Glomerular endothelial cell (primary cell): Measurements from ENCODE around the gene TCEA2. TPM values are rescaled to one million over a fixed set of nuclear protein-coding genes. Genes with fewer than 3 reads are reported as not detected.

ENCODE experiments used
- DNase-seq: peaks from one replicate; pipeline ENCODE4 v3.0.0-alpha.2; 2011; ENCODE audit warnings: low read depth, low spot score; ENCODE audit errors: extremely low read depth
- total RNA-seq: library from RNA; depleted of rRNA; stranded (reverse); fragments of >200 nt; gene quantifications from 2 replicates; pipeline ENCODE4 v1.2.3, GENCODE V29; 2015

The TCEA2 gene
- total RNA-seq, 1 donor from 2014 or later, result 61.0 TPM

DNA sequence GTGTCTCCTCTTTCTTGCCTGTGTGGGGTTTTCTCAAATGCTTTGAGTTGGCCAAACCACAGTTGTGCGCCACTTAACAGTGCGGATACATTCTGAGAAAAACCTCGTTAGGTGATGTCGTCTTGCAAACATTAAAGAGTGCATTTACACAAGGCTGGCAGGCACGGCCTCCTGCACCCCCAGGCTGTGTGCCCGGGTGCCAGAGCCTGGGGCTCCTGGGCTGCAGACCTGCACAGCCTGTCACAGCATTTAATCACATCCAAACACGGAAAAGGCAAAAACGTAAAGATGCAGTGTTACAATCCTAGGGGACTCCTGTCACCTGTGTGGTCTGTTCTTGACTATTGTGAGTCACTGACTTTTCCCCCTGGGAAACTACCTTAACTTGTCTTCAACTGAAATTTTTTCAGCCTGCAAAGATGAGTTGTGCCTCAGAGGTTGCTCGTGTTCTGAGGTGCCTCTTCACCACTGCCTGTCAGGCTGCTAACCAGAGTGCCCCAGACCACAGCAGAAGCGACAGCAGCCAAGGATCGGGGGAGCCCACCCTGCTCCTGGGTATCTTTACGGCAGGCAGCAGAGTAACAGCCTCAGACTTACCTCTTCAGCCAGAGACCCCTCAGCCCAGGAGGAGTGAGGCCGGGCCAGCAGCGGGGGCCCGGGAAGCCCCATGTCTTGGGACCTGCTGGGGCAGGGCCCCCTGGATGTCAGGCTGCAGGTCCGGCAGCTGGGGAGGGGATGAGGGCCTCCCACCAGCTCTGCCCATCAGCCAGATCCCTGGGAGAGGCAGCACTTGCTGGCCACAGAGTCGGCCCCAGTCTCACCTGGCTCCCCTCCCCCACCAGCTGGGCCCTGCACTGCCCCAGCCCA is 27.7 kb upstream of the TCEA2 start:
- no peak for DNase-seq

DNA sequence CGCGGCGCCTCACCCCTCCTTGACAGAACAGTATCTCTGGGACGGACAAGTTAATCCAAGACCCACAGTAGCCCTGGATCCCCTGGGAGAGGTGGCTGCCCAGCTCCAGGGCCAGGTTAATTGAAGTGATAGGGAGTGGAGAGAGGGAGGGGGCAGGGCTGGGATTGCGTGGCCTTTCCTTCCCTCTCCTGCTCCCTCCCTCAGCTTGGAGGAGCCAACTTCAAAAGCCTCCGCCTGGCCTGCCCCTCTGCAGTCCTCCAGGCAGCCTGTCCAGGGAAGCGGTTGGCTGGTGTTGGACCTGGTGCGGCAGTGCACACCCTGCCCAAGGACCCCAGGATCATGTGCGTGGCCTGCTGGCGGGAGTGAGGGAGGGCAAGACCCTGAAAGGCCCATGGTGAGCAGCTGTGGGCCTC is 27.1 kb upstream of the TCEA2 start, which contains the start of gene C20orf204:
Gene C20orf204 (plus strand): TSS at position 250 of the 413 bp plus-strand sequence. CDS start 142 bp downstream, at position 392.
- DNase-seq, result no peak

- DNase-seq, result no peak
Measured at GRCh38 chr20:64036346-64037198, 26.4 kb upstream of the TCEA2 start.

DNA sequence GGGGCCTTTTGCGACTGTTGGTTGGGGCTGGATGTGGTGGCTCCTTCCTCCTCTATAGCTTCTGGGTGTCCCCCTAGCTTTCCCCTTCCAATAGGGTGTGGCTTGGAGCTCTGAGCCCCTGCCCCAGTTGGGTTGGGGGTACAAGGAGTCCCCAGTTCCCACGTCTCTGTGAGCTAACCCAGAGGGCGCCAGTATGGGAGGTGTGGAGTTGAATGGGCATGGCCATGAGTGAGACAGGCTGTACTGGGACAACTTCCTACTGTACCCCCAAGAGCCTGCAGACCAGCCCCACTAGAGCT is 25.9 kb upstream of the TCEA2 start:
- no peak for DNase-seq

GRCh38 chr20:64037498-64038213 is 25.3 kb upstream of the TCEA2 start:
- no peak for DNase-seq

DNA sequence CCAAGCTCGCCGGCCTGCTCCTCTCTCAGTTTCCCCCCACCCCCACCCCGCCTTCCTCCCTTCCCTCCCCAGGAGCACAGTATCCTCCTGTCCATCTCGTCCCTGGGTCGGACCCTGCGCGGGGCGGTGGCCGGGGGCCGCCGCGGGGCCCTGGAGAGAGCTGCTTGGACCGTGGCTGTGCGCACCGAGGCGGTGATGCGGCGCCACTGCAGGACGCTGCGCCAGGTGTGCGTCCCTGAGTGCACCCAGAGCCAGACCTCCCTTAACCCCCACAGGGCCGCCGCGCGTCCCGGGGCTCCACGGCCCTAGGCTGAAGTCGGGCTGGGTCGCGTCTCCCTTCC is 24.8 kb upstream of the TCEA2 start:
- DNase-seq, result no peak

- DNase-seq, result no peak
Measured at GRCh38 chr20:64038565-64039292, 24.3 kb upstream of the TCEA2 start.

- DNase-seq, result peak; percentile 75
Measured at GRCh38 chr20:64039293-64040160, 23.5 kb upstream of the TCEA2 start.

GRCh38 chr20:64040231-64041039 is 22.6 kb upstream of the TCEA2 start:
- no peak for DNase-seq

DNA sequence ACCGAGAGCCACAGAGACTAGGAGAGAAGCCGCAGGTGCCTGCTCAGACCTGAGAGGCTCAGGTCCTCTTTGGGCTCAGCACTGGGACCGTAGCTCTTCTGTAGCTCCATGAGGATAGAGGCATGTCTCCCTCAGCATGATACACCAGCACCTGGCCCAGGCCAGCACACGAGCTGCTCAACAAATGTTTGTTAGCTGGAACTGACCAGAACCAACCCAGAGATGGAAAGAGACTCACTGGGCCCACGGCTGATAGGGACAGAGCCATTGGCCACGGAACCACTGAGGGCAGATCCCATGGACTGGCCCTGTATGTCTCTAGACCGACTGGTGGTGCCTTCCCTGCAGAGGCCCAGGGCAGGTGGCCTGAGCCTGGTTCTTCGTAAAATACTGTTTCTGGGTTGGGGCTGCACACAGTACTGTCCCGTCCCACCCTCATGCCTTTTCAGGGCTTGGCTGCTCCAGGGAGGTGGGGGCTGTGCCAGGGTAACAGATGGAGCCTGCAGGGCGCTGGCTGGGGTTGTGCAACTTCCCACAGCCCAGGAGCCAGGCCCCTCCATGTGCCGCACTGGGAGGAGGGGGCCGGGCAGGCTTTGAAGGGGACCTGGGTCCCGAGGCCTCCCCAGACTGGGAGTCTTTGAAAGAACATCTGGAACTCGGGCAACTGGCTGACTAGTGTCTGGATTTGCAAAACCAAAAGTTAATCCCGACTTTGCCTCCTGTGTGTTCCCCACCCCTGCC is 21.8 kb upstream of the TCEA2 start:
- no peak for DNase-seq

- no peak for DNase-seq
Measured at GRCh38 chr20:64041781-64042053, 21.3 kb upstream of the TCEA2 start.

DNA sequence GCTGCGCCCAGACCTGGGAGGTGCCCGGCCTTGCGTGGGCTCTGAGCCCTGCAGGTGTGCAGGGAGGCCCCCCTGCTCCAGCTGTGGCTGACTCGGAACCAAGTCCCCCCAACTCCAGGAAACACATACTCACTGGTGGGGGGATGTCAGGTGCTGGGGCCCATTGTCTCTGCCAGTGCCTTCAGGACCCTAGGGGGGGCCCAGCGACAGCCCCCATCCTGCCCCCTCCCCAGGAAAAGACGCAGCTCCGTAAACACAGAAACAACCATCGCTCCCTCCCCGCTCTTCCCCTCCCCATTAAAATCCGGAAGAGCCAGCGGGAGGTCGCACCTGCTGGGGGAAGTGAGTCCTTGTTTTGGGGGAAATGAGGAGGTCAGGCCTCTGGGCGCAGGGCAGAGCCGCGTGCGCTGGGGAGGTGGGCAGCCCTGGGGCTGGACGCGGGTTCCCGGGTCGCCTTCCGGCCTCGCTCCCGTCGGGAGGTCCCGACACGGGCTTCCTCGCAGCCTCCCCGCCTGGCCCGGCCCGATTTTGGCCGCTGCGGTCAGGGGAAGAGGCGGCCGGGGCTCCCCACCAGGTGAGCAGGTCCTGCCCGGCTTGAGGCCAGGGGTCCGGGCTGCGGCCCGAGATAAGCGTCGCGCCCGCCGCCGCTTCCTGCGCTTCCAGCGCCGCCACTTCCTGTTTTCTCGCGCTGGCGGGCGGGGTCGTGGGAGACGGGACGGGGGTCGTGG is 20.8 kb upstream of the TCEA2 start:
- DNase-seq, result no peak

- DNase-seq, result no peak
Measured at GRCh38 chr20:64043768-64044167, 19.2 kb upstream of the TCEA2 start.

GRCh38 chr20:64044484-64045247 is 18.3 kb upstream of the TCEA2 start:
- no peak for DNase-seq

DNA sequence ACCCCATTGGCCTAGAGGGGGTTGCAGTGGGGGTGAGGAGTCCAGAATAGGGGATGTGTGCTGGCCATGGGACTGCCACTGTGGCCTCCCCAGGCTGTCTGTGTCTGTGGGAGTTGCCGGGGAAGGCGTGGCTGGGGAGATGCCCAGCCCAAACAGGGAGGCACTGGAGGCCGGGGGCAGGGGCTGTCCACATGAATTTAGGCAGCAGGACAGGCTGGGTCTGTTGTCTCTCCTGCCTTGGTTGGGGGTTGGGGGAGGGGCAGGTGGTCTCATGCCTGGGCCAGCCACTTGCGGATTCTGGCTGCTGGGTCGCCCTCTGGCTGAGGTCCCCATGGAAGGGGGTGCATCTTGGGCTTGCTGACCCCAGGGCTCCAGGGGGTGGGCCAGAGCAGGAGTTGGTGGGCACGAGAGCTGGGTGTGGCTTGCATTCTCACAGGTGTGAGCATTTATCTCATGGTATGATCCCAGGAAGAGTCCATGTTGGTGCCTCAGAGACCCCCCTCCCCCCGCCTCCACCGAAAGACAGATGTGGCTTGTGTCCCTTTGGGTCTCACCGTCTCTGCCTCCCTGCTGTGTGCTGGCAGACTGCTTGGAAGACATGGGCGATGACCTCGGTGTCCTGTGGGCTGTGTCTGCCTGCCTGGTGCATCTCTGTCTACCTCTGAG is 17.5 kb upstream of the TCEA2 start:
- no peak for DNase-seq

DNA sequence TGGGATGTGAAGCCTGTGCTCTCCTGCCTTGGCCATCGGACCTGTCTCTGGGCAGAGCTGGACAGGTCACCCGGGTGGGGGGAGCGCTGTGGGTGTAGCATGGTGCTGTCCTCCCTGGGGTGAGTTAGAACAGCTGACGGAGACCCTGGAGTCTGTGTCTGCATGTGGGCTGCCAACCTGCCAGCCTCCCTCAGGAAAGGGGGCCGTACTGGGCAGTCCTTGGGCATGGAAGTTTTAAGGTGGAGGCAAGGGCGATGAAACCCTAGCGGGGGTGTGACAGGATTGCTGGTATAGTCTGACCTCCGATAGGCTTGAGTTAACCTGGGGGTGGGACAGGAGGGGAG is 16.0 kb upstream of the TCEA2 start:
- no peak for DNase-seq

DNA sequence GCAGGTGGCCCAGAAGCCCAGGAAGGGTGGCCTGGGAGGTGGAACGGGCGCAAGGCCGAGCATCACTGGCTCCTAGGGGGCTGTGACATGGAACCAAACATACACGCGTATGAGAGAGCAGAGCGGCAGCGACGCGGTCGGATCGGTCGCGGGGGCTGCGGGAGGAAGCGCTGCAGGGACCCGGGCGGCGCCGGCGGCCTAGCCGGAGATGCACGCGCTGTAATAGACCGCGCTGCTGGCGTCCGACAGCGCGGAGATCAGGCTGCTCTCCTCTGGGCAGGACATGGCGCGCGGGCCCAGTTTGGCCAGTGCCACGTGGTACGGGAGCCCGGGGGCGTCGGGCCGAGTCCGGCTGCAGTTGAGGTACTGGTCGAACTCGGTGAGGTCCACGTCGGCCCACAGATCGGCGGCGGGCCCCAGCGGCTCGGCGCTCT is 15.0 kb upstream of the TCEA2 start:
- no peak for DNase-seq
